Measurements from ENCODE around the gene TMEM100.

Gene TMEM100

GRCh38 chr17:55749985-55750384 is 27.3 kb upstream of the TMEM100 start:
- POLR2A ChIA-PET, result interaction anchor here (1.3 to 2.3 kb wide), 2 partner anchors 13 to 16 kb away, joined by 3 to 17 read pairs; no protein-coding TSS in a partner anchor
- CTCF ChIA-PET, result interaction anchor here (0.6 to 2.0 kb wide), 3 partner anchors 8 to 14 kb away, joined by 3 to 9 read pairs (median 7); no protein-coding TSS in a partner anchor
- TF ChIP-seq BHLHE40 (IDR thresholded peaks at IDR 0.05; ENCODE audit: borderline replicate concordance) (no peak), TARDBP (IDR thresholded peaks at IDR 0.05) (no peak), LEF1 (IDR thresholded peaks at IDR 0.05; ENCODE audit: borderline replicate concordance) (no peak), FOXK2 (IDR thresholded peaks at IDR 0.05) (no peak), L3MBTL2 (conservative IDR thresholded peaks at IDR 0.05) (no peak), FOXM1 (IDR thresholded peaks at IDR 0.05; ENCODE audit: borderline replicate concordance) (no peak), CTBP1 (IDR thresholded peaks at IDR 0.05; ENCODE audit: borderline replicate concordance) (no peak), ELF4 (IDR thresholded peaks at IDR 0.05) (no peak), ARNT (IDR thresholded peaks at IDR 0.05) (no peak), FOXA1 (IDR thresholded peaks at IDR 0.05) (no peak), ZNF384 (IDR thresholded peaks at IDR 0.05) (no peak), HDGF (IDR thresholded peaks at IDR 0.05; ENCODE audit: borderline replicate concordance) (no peak)
- no peak for DNase-seq (ENCODE audit: extremely low spot score)

GRCh38 chr17:55748841-55749240 is 26.2 kb upstream of the TMEM100 start:
- POLR2A ChIA-PET, result interaction anchor here (0.8 kb wide), 1 partner anchor 16 kb away, joined by 3 read pairs; no protein-coding TSS in a partner anchor
- TF ChIP-seq ARNT (IDR thresholded peaks at IDR 0.05) (no peak), ZNF384 (IDR thresholded peaks at IDR 0.05) (no peak), ELF4 (IDR thresholded peaks at IDR 0.05) (no peak), SUZ12 (IDR thresholded peaks at IDR 0.05) (no peak), BHLHE40 (IDR thresholded peaks at IDR 0.05; ENCODE audit: borderline replicate concordance) (no peak), LEF1 (IDR thresholded peaks at IDR 0.05; ENCODE audit: borderline replicate concordance) (no peak), SP1 (IDR thresholded peaks at IDR 0.05) (no peak), FOXK2 (IDR thresholded peaks at IDR 0.05) (no peak), HDGF (IDR thresholded peaks at IDR 0.05; ENCODE audit: borderline replicate concordance) (no peak), NFRKB (IDR thresholded peaks at IDR 0.05) (no peak), PKNOX1 (IDR thresholded peaks at IDR 0.05) (no peak), FOXM1 (IDR thresholded peaks at IDR 0.05; ENCODE audit: borderline replicate concordance) (no peak), CTBP1 (IDR thresholded peaks at IDR 0.05; ENCODE audit: borderline replicate concordance) (no peak), TARDBP (IDR thresholded peaks at IDR 0.05) (no peak)
- DNase-seq (ENCODE audit: extremely low spot score), result no peak
- CTCF ChIA-PET, result no interaction called here

GRCh38 chr17:55747209-55747608 is 24.5 kb upstream of the TMEM100 start:
- TF ChIP-seq ZNF384 (IDR thresholded peaks at IDR 0.05) (no peak), BHLHE40 (IDR thresholded peaks at IDR 0.05; ENCODE audit: borderline replicate concordance) (no peak), PKNOX1 (IDR thresholded peaks at IDR 0.05) (no peak), TARDBP (IDR thresholded peaks at IDR 0.05) (no peak), CTBP1 (IDR thresholded peaks at IDR 0.05; ENCODE audit: borderline replicate concordance) (no peak), HDGF (IDR thresholded peaks at IDR 0.05; ENCODE audit: borderline replicate concordance) (no peak), SP1 (IDR thresholded peaks at IDR 0.05) (no peak), L3MBTL2 (conservative IDR thresholded peaks at IDR 0.05) (no peak), FOXA1 (IDR thresholded peaks at IDR 0.05) (no peak), FOXM1 (IDR thresholded peaks at IDR 0.05; ENCODE audit: borderline replicate concordance) (no peak), SUZ12 (IDR thresholded peaks at IDR 0.05) (no peak), FOXK2 (IDR thresholded peaks at IDR 0.05) (no peak), LEF1 (IDR thresholded peaks at IDR 0.05; ENCODE audit: borderline replicate concordance) (no peak), ELF4 (IDR thresholded peaks at IDR 0.05) (no peak), ARNT (IDR thresholded peaks at IDR 0.05) (no peak), NFRKB (IDR thresholded peaks at IDR 0.05) (no peak)
- ChIA-PET CTCF (interaction anchor here (0.7 to 1.3 kb wide), 2 partner anchors 12 to 491 kb away, joined by 3 read pairs; no protein-coding TSS in a partner anchor), POLR2A (no interaction called here)
- no peak for DNase-seq (ENCODE audit: extremely low spot score)

- TF ChIP-seq L3MBTL2 (conservative IDR thresholded peaks at IDR 0.05) (no peak), ZNF384 (IDR thresholded peaks at IDR 0.05) (no peak), HDGF (IDR thresholded peaks at IDR 0.05; ENCODE audit: borderline replicate concordance) (no peak), LEF1 (IDR thresholded peaks at IDR 0.05; ENCODE audit: borderline replicate concordance) (no peak), TARDBP (IDR thresholded peaks at IDR 0.05) (no peak), NFRKB (IDR thresholded peaks at IDR 0.05) (no peak), BHLHE40 (IDR thresholded peaks at IDR 0.05; ENCODE audit: borderline replicate concordance) (no peak), SP1 (IDR thresholded peaks at IDR 0.05) (no peak), SUZ12 (IDR thresholded peaks at IDR 0.05) (no peak), CTBP1 (IDR thresholded peaks at IDR 0.05; ENCODE audit: borderline replicate concordance) (no peak), FOXK2 (IDR thresholded peaks at IDR 0.05) (no peak), ELF4 (IDR thresholded peaks at IDR 0.05) (no peak), FOXM1 (IDR thresholded peaks at IDR 0.05; ENCODE audit: borderline replicate concordance) (no peak), ARNT (IDR thresholded peaks at IDR 0.05) (no peak), PKNOX1 (IDR thresholded peaks at IDR 0.05) (no peak), FOXA1 (IDR thresholded peaks at IDR 0.05) (no peak)
- ChIA-PET POLR2A (no interaction called here), CTCF (no interaction called here)
- DNase-seq (ENCODE audit: extremely low spot score), result no peak
These were observed 23.8 kb upstream of the TMEM100 start for GRCh38 chr17:55746466-55746865.

GRCh38 chr17:55745258-55745657 is 22.6 kb upstream of the TMEM100 start:
- no peak for DNase-seq (ENCODE audit: extremely low spot score)
- TF ChIP-seq SUZ12 (IDR thresholded peaks at IDR 0.05), result no peak
- TF ChIP-seq FOXM1 (IDR thresholded peaks at IDR 0.05; ENCODE audit: borderline replicate concordance), result no peak
- TF ChIP-seq LEF1 (IDR thresholded peaks at IDR 0.05; ENCODE audit: borderline replicate concordance), result no peak
- no peak for TF ChIP-seq FOXA1 (IDR thresholded peaks at IDR 0.05)
- TF ChIP-seq PKNOX1 (IDR thresholded peaks at IDR 0.05), result no peak
- no peak for TF ChIP-seq ELF4 (IDR thresholded peaks at IDR 0.05)
- TF ChIP-seq SP1 (IDR thresholded peaks at IDR 0.05), result no peak
- TF ChIP-seq HDGF (IDR thresholded peaks at IDR 0.05; ENCODE audit: borderline replicate concordance), result no peak
- TF ChIP-seq NFRKB (IDR thresholded peaks at IDR 0.05), result no peak
- TF ChIP-seq BHLHE40 (IDR thresholded peaks at IDR 0.05; ENCODE audit: borderline replicate concordance), result no peak
- TF ChIP-seq ARNT (IDR thresholded peaks at IDR 0.05), result no peak
- ChIA-PET POLR2A (no interaction called here), CTCF (interaction anchor here (1.1 kb wide), 1 partner anchor 21 kb away, joined by 4 read pairs; no protein-coding TSS in a partner anchor)

All from HEK293T (cell line).